Cardiac fibroblast (primary cell): ENCODE results near the gene NECTIN3.

Experiments
- DNase-seq, 2 donors: peaks; one replicate each; pipeline versions ENCODE4 v3.0.0 to v3.0.0-alpha.2; 2010; ENCODE audit warnings: low read depth in 2 of 2
- H3K4me3 ChIP-seq, 2 donors: replicated peaks in 1 of 2; 1 replicate in 1 of 2; 2 replicates in 1 of 2; pipeline ENCODE4 v1.5.1; 2011; ENCODE audit warnings: low read depth in 2 of 2, low read length in 2 of 2, mild to moderate bottlenecking in 2 of 2, moderate library complexity in 1 of 2
- TF ChIP-seq, protein P1 (sequence below): IDR thresholded peaks from one replicate; pipeline ENCODE4 v1.5.1; 2011; ENCODE audit warnings: low read depth, mild to moderate bottlenecking, low read length, inconsistent platforms

NECTIN3 gene

DNA sequence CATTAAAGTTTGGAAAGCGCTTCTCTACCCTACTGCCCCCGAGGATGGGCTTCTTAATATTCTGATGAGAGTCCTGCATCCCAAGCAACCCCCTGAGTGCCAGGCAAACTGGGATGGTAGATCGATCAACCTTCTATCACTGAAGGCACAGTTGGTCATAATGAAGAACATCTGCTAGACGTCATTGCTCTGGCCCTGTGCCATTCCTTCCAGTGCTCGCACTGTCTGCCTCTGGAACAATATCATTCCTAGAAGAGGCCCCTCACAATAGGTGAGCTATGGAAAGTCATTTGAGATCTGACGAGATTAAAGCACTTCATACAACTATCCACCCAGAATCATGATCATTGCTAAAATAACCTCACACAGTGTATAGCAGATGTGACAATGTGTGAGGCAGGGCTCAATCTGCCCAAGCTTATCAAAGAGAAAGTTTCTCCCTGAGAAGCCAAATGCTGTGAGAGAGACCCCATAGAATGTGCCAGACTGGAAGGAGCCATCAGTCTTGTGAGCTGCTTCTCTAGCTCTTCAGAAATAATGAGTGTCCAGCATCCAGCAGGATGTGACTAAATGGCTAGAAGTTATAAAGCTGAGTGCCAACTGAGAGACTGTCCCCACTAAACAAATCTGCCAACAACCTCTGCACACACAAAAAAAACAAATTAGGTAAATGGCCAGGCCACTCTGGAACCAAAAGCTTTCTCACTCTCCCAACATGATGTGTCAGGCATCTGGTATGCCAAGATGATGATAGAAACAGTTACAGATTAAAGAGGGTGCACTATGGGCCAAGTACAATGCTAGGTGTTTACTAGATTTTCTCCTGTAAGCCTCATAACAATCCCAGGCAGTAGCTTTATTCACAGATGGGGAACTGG lies 165.5 kb downstream of the NECTIN3 start:
- H3K4me3 ChIP-seq, result no peak overlapping the region
- DNase-seq, result peak; percentile 6 to 64
- TF ChIP-seq, protein P1, sequence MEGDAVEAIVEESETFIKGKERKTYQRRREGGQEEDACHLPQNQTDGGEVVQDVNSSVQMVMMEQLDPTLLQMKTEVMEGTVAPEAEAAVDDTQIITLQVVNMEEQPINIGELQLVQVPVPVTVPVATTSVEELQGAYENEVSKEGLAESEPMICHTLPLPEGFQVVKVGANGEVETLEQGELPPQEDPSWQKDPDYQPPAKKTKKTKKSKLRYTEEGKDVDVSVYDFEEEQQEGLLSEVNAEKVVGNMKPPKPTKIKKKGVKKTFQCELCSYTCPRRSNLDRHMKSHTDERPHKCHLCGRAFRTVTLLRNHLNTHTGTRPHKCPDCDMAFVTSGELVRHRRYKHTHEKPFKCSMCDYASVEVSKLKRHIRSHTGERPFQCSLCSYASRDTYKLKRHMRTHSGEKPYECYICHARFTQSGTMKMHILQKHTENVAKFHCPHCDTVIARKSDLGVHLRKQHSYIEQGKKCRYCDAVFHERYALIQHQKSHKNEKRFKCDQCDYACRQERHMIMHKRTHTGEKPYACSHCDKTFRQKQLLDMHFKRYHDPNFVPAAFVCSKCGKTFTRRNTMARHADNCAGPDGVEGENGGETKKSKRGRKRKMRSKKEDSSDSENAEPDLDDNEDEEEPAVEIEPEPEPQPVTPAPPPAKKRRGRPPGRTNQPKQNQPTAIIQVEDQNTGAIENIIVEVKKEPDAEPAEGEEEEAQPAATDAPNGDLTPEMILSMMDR, result no peak

DNA sequence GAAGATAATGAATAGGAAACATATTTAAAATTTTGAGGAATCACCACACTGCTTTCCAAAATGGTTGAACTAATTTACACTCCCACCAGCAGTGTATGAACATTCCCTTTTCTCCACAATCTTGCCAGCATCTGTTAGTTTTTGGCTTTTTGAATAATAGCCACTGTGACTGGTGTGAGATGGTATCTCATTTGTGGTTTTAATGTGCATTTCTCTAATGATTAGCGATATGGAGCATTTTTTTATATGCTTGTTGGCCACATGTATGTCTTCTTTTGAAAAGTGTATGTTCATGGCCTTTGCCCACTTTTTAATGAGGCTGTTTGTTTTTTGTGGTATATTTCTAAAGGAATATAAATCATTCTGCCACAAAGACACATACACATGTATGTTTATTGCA lies 166.3 kb downstream of the NECTIN3 start:
- TF ChIP-seq, protein P1, result no peak
- no peak for DNase-seq
- no peak overlapping the region for H3K4me3 ChIP-seq

DNA sequence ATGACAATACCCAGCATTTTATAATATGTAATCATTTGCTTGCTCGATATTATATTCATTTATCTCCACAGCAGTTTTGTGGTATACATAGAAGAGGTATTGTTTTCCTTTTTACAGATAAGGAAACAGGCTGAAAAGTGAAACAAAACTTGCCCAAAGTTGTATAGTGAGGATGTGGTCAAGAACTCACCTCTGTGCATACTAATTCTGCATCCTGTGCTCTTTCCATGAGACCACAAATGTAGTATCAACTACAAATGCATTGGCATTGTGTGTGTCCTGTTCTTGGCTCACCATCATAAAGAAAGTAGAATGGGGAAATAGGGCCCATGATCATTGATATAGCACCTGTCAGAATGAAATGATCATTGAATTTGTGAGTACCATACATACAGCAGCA lies 167.3 kb downstream of the NECTIN3 start:
- DNase-seq, result no peak
- TF ChIP-seq, protein P1, result no peak
- H3K4me3 ChIP-seq, result no peak overlapping the region

DNA sequence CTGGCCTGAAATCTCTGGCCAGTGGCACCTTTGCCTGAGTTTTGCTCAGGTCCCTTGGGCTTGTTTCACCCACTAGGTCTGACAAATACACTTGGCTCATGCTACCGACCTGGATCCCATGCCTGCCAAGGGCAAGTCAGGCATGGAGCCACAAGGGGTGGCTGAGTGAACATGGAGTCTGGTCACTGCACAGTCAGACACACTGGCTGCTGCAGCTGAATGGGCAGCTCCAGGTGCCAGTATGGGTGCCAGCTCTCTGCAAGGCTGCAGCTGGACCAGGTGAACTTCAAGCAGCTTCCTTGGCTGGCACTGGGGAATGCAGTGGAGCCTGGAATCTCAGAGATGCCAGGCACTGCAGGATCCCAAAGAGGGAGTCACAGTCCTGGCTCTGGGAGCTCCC lies 170.3 kb downstream of the NECTIN3 start:
- DNase-seq, result no peak
- H3K4me3 ChIP-seq, result no peak overlapping the region
- TF ChIP-seq, protein P1, result no peak
